Measurements from ENCODE around the gene ARHGEF28.
A peak's percentile ranks its signal among the peaks of the same experiment; 100 is the strongest.

Gene ARHGEF28

GRCh38 chr5:73654171-73654811 lies 28.3 kb downstream of the ARHGEF28 start:
- no peak for DNase-seq (ENCODE audit: low read depth)

DNA sequence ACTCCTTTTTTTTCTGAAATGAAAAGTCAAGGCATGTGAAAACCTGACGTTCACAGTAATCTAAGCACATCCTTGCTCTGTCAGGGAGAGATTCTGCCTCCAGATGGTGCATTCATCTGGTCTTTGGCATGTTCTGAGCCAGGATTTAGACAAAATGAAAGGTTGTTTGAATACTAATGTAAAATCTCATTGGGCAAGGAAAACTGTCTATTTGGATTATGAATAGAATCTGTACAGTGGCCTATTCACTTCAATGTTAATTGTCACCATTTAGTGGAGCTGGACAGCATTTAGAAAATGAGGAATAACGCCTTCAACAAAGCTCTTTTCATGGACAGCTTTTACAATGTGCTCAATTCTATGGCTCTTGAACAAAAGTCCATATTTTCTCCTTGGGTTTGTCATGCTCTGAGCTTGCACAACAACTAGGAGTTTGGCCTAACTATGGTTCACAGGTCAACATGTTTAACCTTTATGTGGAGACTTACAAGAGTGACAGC lies 28.9 kb downstream of the ARHGEF28 start:
- DNase-seq (ENCODE audit: low read depth): no peak

- DNase-seq (ENCODE audit: low read depth): no peak
Observed at GRCh38 chr5:73655521-73656160, 29.6 kb downstream of the ARHGEF28 start.

DNA sequence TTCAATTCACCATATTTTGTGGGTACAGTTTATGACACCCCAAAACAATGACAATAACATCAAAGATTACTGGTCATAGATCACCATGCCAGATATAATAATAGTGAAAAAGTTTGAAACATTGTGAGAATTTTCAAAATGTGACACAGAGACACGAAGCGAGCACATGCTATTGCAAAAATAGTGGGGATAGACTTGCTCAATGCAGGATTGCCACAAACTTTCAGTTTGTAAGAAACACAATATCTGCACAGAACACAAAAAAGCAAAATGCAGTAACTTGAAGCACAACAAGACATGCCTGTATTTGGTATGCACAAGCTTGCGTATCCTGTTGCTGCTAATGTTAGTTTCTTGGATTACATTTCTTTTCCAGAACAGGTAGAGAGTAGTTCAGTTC lies 35.8 kb downstream of the ARHGEF28 start:
- no peak for DNase-seq (ENCODE audit: low read depth)

GRCh38 chr5:73663161-73663859 lies 37.3 kb downstream of the ARHGEF28 start:
- no peak for DNase-seq (ENCODE audit: low read depth)

DNA sequence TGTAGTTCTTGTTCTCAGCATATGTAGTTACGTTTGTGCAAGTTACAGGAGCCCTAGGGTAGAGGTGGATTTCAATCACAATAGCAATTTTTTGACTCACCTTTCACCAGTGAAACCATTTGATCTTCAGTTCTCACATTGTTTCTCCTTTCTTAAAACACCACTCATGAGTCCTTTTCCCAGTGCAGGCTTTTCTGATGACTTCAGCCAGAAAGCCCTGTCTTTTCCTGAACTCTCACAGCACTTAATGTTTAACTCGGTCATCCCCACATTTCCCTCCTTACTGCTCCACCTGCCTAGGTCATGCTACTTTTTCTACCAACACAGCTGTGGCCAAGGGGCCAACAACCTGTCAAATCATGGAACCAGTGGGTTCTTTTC lies 37.9 kb downstream of the ARHGEF28 start:
- no peak for DNase-seq (ENCODE audit: low read depth)

GRCh38 chr5:73664796-73665195 lies 38.8 kb downstream of the ARHGEF28 start:
- no peak for DNase-seq (ENCODE audit: low read depth)

- no peak for DNase-seq (ENCODE audit: low read depth)
Observed at GRCh38 chr5:73666891-73667290, 40.9 kb downstream of the ARHGEF28 start.

DNA sequence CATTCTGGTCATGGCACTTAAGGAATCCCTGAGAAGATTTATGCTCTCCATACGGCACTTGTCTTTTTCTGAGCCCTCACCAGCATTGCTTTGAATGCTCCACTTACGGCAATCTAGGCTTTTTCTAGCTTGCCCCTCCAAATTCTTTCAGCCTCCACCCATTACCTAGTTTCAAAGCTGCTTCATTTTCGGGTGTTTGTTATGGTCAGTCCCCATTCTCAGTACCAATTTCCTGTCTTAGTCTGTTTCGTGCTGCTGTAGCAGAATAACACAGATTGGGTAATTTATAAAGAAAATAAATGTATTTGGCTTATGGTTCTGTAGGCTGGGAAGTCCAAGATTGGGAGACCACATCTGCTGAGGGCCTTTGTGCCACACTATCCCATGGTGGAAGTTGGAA lies 42.0 kb downstream of the ARHGEF28 start:
- DNase-seq (ENCODE audit: low read depth): no peak

GRCh38 chr5:73668486-73669111 lies 42.6 kb downstream of the ARHGEF28 start:
- DNase-seq (ENCODE audit: low read depth): no peak

GRCh38 chr5:73670731-73671130 lies 44.7 kb downstream of the ARHGEF28 start:
- no peak for DNase-seq (ENCODE audit: low read depth)

DNA sequence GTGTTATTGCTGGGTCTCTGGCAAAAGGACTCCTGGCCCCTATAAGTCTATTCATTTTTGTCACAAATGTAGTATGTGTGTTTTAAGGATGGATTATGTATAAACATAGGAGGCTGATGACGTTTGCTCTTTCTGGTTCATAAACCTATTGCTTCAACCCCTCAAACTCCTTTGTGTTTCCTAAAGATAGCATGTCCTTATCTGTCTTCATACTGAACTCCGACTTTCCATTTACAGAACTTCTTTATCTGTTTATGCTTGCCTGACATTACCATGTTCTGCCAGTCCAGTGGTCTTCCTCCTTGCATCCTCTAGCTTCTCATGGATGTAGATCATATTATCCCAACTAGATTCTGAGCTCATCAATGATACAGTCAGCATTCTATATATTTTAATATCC lies 46.1 kb downstream of the ARHGEF28 start:
- no peak for DNase-seq (ENCODE audit: low read depth)

- DNase-seq (ENCODE audit: low read depth): peak; percentile 41
Observed at GRCh38 chr5:73673161-73673591, 47.2 kb downstream of the ARHGEF28 start.

- DNase-seq (ENCODE audit: low read depth): no peak
Observed at GRCh38 chr5:73674669-73675004, 48.6 kb downstream of the ARHGEF28 start.

DNA sequence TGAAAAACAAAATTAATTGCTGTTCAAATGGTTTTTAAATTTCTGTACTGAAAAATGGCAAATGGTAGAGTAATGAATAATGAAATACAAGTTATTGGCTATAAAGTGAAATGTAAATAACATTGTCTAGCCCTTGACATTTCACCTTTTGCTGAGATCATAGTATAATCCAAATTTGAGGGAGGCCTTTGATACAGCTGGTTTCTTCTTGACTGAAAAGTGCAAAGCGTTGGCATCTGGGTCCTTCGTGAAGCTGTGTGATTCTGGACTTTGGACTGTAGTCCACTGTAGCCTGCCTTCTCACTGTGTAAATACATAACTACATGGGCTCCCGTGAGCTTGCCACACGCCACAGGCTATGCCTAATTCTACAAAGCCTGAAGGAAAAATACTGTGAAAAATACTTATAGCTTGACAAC lies 52.3 kb downstream of the ARHGEF28 start:
- DNase-seq (ENCODE audit: low read depth): no peak

DNA sequence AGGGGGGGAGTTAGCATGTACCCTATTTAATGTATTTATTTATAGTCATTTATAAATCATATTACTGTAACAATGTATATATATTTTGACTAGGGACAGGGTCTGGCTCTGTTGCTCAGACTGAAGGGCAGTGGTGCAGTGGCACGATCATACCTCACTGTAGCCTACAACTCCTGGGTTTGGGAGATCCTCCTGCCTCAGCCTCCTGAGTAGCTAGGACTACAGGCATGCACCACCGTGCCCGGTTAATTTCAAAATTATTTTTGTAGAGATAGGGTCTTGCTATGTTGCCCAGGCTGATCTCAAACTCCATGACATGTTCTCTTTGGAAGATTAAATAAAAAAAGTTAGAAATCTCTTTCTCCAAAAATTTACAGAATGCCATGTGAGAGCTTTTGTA lies 52.8 kb downstream of the ARHGEF28 start:
- no peak for DNase-seq (ENCODE audit: low read depth)

- DNase-seq (ENCODE audit: low read depth): no peak
Observed at GRCh38 chr5:73682176-73682575, 56.2 kb downstream of the ARHGEF28 start.

DNA sequence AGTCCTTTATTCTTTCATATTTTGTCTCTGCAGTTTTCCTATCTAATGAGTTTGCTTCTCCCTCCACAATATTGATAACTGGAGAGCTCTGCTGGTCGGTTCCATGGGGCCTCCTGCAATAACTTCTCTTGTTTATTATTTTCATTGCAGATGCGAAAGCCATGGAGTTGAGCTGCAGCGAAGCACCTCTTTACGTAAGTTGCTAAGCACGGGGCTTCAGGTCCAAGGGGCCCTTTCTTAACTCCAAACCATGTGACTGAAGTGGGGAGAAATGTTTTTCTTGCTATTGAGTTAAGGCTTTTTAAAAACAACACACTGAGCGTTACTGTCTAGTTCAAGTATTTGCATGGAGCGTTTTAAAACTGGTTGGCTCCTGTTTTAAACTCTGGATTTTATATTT lies 58.7 kb downstream of the ARHGEF28 start:
- no peak for DNase-seq (ENCODE audit: low read depth)

DNA sequence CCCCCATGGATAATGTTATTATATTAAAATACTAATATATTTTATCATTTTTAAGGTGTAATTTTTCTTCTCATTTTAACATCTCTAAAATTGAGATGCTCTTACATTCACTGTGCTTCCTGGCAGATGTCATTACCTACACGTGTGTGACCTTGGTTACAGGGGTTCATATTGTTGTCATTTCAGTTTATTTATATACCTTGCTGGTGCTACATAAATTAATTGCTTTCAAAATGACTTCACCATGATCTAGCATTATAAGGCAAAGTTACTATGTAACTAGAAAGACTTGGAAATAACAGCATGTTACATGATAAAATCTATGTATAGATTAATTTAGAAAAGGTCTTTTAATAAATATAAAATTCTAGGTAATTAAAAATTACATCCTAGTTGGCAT lies 60.9 kb downstream of the ARHGEF28 start:
- DNase-seq (ENCODE audit: low read depth): no peak

DNA sequence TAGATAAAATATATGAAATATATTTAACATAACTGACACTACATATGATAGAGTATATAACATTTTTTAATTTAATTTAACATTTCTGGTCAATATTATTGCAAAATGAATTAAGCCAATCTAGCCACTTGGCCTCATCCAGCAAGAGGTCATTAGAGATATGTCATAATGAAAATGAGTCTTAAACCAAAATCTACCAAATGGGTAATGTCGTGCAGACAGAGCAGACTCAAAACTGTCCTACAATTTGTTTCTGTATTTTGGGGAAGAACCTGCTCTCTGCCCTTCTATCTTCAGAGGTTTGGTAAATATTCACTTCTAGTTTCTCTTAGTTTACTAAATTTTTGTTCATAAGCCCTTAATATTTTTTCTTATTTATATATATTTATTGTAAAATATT lies 61.4 kb downstream of the ARHGEF28 start:
- no peak for DNase-seq (ENCODE audit: low read depth)

DNA sequence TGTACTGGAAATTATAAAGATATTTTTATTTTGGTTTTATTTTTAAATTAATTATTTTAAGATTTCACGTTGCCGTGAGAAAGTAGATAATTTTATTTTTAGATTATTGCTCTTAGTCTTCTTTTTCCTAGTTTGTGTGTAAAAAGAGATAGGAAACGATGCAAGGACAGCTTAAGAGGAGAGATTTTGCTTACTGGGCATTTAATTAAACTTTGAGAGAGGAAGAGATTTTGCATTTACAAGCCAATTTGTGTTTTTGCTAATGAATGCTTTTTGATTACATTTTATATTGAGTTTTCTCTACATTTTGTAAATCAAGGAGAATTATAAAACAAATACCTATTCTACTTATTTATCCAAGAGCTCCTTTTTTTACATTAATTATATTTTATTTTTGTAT lies 64.0 kb downstream of the ARHGEF28 start:
- no peak for DNase-seq (ENCODE audit: low read depth)

- DNase-seq (ENCODE audit: low read depth): no peak
Observed at GRCh38 chr5:73691302-73692080, 65.5 kb downstream of the ARHGEF28 start.

All from GM04504 (cell line).